Suprapubic skin (tissue), 4 donors: ENCODE measurements around the gene SERPINB6. TPM values are rescaled to one million over a fixed set of nuclear protein-coding genes. Genes with fewer than 3 reads are reported as not detected.

Source experiments
- DNase-seq, 2 donors: peaks; one replicate each; pipeline ENCODE4 v3.0.0-alpha.2; 2019; ENCODE audit warnings: low spot score in 2 of 2
- H3K27ac ChIP-seq: fragments of 200-600 bp; sonication (generic); one replicate; pipeline ENCODE4 v1.5.1; 2019
- H3K27me3 ChIP-seq: fragments of 200-600 bp; sonication (generic); one replicate; pipeline ENCODE4 v1.5.1; 2019
- H3K36me3 ChIP-seq: fragments of 200-600 bp; sonication (generic); one replicate; pipeline ENCODE4 v1.5.1; 2019
- H3K4me1 ChIP-seq: fragments of 200-600 bp; sonication (generic); one replicate; pipeline ENCODE4 v1.5.1; 2019
- H3K4me3 ChIP-seq: fragments of 200-600 bp; sonication (generic); one replicate; pipeline ENCODE4 v1.5.1; 2019; ENCODE audit warnings: mild to moderate bottlenecking
- H3K9me3 ChIP-seq: fragments of 200-600 bp; sonication (generic); one replicate; pipeline ENCODE4 v1.5.1; 2019
- CTCF ChIP-seq, 2 donors: fragments of 200-600 bp in 1 of 2; fragments of 450-650 bp in 1 of 2; sonication (generic) in 1 of 2; IDR thresholded peaks; one replicate each; pipeline ENCODE4 v1.5.1; 2016 to 2019; ENCODE audit warnings: antibody characterized with exemption in 2 of 2, mild to moderate bottlenecking in 1 of 2, moderate library complexity in 1 of 2
- EP300 ChIP-seq: sonication (generic); formaldehyde crosslinking; IDR thresholded peaks from one replicate; pipeline ENCODE4 v1.6.1; 2017; ENCODE audit warnings: antibody characterized with exemption
- POLR2A ChIP-seq, 2 donors: fragments of 450-650 bp; IDR thresholded peaks; one replicate each; pipeline ENCODE4 v1.6.1; 2017; ENCODE audit warnings: antibody characterized with exemption in 2 of 2, mild to moderate bottlenecking in 2 of 2, moderate library complexity in 2 of 2
- POLR2AphosphoS5 ChIP-seq, 3 donors: sonication (generic); formaldehyde crosslinking; IDR thresholded peaks; one replicate each; pipeline ENCODE4 v1.6.1; 2017; ENCODE audit warnings: antibody characterized with exemption in 3 of 3
- WGBS: methylation state at CpG from one replicate; pipeline ENCODE4 v1.1.5; 2018; 5-methylcytosine and 5-hydroxymethylcytosine counted together
- total RNA-seq, 4 donors: library from RNA; depleted of rRNA; stranded (reverse); fragments of >200 nt; gene quantifications; one replicate each; pipeline ENCODE4 v1.1.0, GENCODE V29; 2016

Gene SERPINB6
- total RNA-seq, 4 donors from 2014 or later, result 26.8 to 53.4 (median 36.8) TPM

- Histone ChIP-seq H3K36me3 (no peaks in the 10 kb centered on the region), H3K27me3 (no peaks in the 10 kb centered on the region), H3K4me1 (peaks cover 51% of the 10 kb centered on the region), H3K4me3 (no peak overlapping the region), H3K9me3 (no peaks in the 10 kb centered on the region), H3K27ac (no peak overlapping the region)
- no peak for DNase-seq
- WGBS, result 28% methylated on average over 4 of the region's 4 CpGs
- TF ChIP-seq POLR2AphosphoS5 (IDR thresholded peaks at IDR 0.05) (no peak), EP300 (no peak), CTCF (IDR thresholded peaks at IDR 0.05) (no peak), POLR2A (IDR thresholded peaks at IDR 0.05) (no peak)
Measured at GRCh38 chr6:2986722-2987221, 15.4 kb upstream of the SERPINB6 start.

GRCh38 chr6:2984738-2985406 lies 13.5 kb upstream of the SERPINB6 start:
- no peak for DNase-seq
- no peaks in the 10 kb centered on the region for H3K36me3 ChIP-seq
- H3K9me3 ChIP-seq, result no peaks in the 10 kb centered on the region
- peaks cover 57% of the 10 kb centered on the region for H3K4me1 ChIP-seq
- no peak overlapping the region for H3K4me3 ChIP-seq
- TF ChIP-seq CTCF (IDR thresholded peaks at IDR 0.05) (no peak), POLR2A (IDR thresholded peaks at IDR 0.05) (no peak), POLR2AphosphoS5 (IDR thresholded peaks at IDR 0.05) (no peak), EP300 (no peak)
- H3K27me3 ChIP-seq, result no peaks in the 10 kb centered on the region
- no peak overlapping the region for H3K27ac ChIP-seq
- WGBS, result 86% methylated on average over 12 of the region's 12 CpGs

- no peak for DNase-seq
- Histone ChIP-seq H3K9me3 (no peaks in the 10 kb centered on the region), H3K27me3 (no peaks in the 10 kb centered on the region), H3K27ac (peak overlapping the region; percentile 50), H3K4me3 (no peak overlapping the region), H3K36me3 (no peaks in the 10 kb centered on the region), H3K4me1 (peaks cover 50% of the 10 kb centered on the region)
- TF ChIP-seq POLR2A (IDR thresholded peaks at IDR 0.05) (no peak), POLR2AphosphoS5 (IDR thresholded peaks at IDR 0.05) (no peak), EP300 (no peak), CTCF (IDR thresholded peaks at IDR 0.05) (no peak)
- WGBS, result 74% methylated on average over 4 of the region's 4 CpGs
Measured at GRCh38 chr6:2982426-2983117, 11.2 kb upstream of the SERPINB6 start.

GRCh38 chr6:2980465-2980855 lies 9.1 kb upstream of the SERPINB6 start:
- no peaks in the 10 kb centered on the region for H3K27me3 ChIP-seq
- DNase-seq, result no peak
- peak overlapping the region; percentile 50 for H3K27ac ChIP-seq
- H3K36me3 ChIP-seq, result no peaks in the 10 kb centered on the region
- H3K4me3 ChIP-seq, result no peak overlapping the region
- no peaks in the 10 kb centered on the region for H3K9me3 ChIP-seq
- WGBS, result 66% methylated on average over 3 of the region's 3 CpGs
- TF ChIP-seq CTCF (IDR thresholded peaks at IDR 0.05) (no peak), POLR2AphosphoS5 (IDR thresholded peaks at IDR 0.05) (no peak), EP300 (no peak), POLR2A (IDR thresholded peaks at IDR 0.05) (no peak)
- H3K4me1 ChIP-seq, result peaks cover 37% of the 10 kb centered on the region

- no peaks in the 10 kb centered on the region for H3K36me3 ChIP-seq
- H3K4me3 ChIP-seq, result no peak overlapping the region
- no peak for DNase-seq
- H3K4me1 ChIP-seq, result peaks cover 37% of the 10 kb centered on the region
- H3K9me3 ChIP-seq, result no peaks in the 10 kb centered on the region
- 58% methylated on average over 2 of the region's 2 CpGs for whole genome bisulfite sequencing
- TF ChIP-seq POLR2AphosphoS5 (IDR thresholded peaks at IDR 0.05), result no peak
- no peak for TF ChIP-seq CTCF (IDR thresholded peaks at IDR 0.05)
- TF ChIP-seq EP300, result no peak
- no peak for TF ChIP-seq POLR2A (IDR thresholded peaks at IDR 0.05)
- H3K27ac ChIP-seq, result peak overlapping the region; percentile 50
- no peaks in the 10 kb centered on the region for H3K27me3 ChIP-seq
Measured at GRCh38 chr6:2979819-2980464, 8.6 kb upstream of the SERPINB6 start.
